Erythroblast (primary cell): ENCODE measurements around the gene CAMKV.

Source experiments
- GATA1 ChIP-seq: IDR thresholded peaks from 2 replicates; pipeline ENCODE4 v1.6.1; 2011; ENCODE audit warnings: low read depth, mild to moderate bottlenecking, control low read depth, low read length, moderate library complexity
- POLR2A ChIP-seq: IDR thresholded peaks from 2 replicates; pipeline ENCODE4 v1.6.1; 2011; ENCODE audit warnings: mild to moderate bottlenecking, low read length

- TF ChIP-seq POLR2A (no peak), GATA1 (no peak)
Measured at GRCh38 chr3:49882166-49882565, 12.5 kb upstream of the CAMKV start.
